SU-DHL-6 (cell line): ENCODE results near the gene PGLYRP4.

ENCODE experiments used
- CTCF ChIP-seq: fragments of 200-600 bp; sonication (generic); IDR thresholded peaks from one replicate; pipeline ENCODE4 v1.5.1; 2017; ENCODE audit warnings: antibody characterized with exemption, mild to moderate bottlenecking, low read length, moderate library complexity; ENCODE audit not compliant: insufficient read depth, poor library complexity, severe bottlenecking
- EZH2phosphoT487 ChIP-seq: fragments of 200-600 bp; sonication (generic), shearing (Covaris generic); conservative IDR thresholded peaks from 2 replicates; pipeline ENCODE4 v1.6.1; 2018; ENCODE audit warnings: mild to moderate bottlenecking, antibody characterized with exemption, low read length, moderate library complexity, mixed read lengths

GRCh38 chr1:153292185-153292584 is 56.5 kb downstream of the PGLYRP4 start:
- TF ChIP-seq CTCF (no peak), EZH2phosphoT487 (no peak)
